BJ (cell line): Measurements from ENCODE around the gene HMCN2. TPM values are rescaled to one million over a fixed set of nuclear protein-coding genes. Genes with fewer than 3 reads are reported as not detected.

ENCODE experiments used
- CTCF ChIA-PET: fragments of 350-600 bp; formaldehyde crosslinking; extraction: SDS; loops from one replicate; lab custom pipeline; 2021; ENCODE audit warnings: antibody characterized with exemption, inconsistent platforms; lab: Yijun Ruan, JAX
- POLR2A ChIA-PET: fragments of 300-600 bp; sonication (Branson Sonifier 250); formaldehyde crosslinking; extraction: SDS; loops from one replicate; lab custom pipeline; 2021; ENCODE audit warnings: antibody characterized with exemption; lab: Charles Lee
- DNase-seq: peaks from one replicate; pipeline ENCODE4 v3.0.0-alpha.2; 2011; ENCODE audit warnings: low read depth
- H3K27me3 ChIP-seq: 2 replicates; pipeline ENCODE4 v1.6.0; 2011; ENCODE audit warnings: low read length; ENCODE audit not compliant: control insufficient read depth, insufficient read depth
- H3K36me3 ChIP-seq: 2 replicates; pipeline ENCODE4 v1.5.1; 2011; ENCODE audit warnings: low read length; ENCODE audit not compliant: control insufficient read depth, insufficient read depth
- H3K4me3 ChIP-seq: 2 replicates; pipeline ENCODE4 v1.5.1; 2011; ENCODE audit warnings: low read depth, mild to moderate bottlenecking, control low read depth, low read length
- CTCF ChIP-seq: IDR thresholded peaks from 2 replicates; pipeline ENCODE4 v1.5.1; 2011; ENCODE audit warnings: low read depth, mild to moderate bottlenecking, control low read depth, inconsistent platforms, low read length, moderate library complexity; ENCODE audit not compliant: insufficient read depth
- polyA plus RNA-seq: library from polyadenylated mRNA; depleted of rRNA; stranded (reverse); fragments of >200 nt; gene quantifications from 2 replicates; pipeline ENCODE4 v1.2.3, GENCODE V29; 2011

HMCN2 gene
- polyA plus RNA-seq, 1 experiment = not detected

DNA sequence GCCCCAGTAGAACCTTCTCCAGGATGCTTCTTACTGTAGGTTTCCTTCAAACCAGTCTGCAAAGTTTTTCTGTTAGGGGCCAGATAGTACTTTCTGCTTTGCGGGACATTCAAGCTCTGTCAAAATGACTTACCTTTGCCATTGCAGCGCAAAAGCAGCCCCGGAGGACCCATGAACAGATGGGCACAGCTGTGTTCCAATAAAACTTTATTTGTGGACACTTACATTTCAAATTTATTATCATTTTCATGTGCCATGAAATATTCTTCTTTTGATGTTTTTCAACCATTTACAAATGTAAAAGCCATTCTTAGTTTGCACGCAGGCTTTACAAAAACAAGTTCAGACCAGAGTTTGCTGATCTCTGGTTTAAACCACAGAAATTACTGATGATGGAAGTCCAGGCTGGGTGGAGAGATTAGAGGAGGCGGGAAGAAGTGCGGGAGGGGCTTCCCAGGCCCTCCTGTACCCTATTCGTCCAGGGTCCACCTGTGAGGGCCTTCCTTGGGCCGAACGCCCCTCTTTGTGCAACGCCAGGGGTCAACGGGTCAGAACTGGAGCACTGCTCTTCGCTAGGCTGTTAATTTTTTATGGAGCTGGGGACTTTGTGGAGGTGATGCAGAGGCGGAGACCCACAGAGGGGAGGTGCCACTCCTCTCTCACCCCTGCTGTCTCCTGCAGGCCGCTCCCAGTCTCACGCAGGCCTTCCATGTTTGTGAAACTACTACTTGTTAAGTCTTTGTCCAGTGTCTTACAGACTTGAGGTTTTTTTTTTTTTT, 171.6 kb downstream of the HMCN2 start:
- H3K4me3 ChIP-seq = no peak overlapping the region
- DNase-seq = no peak
- peaks cover 3% of the 10 kb centered on the region; the same call in 1 of the 2 replicates for H3K27me3 ChIP-seq
- ChIA-PET CTCF (no interaction called here), POLR2A (no interaction called here)
- no peaks in the 10 kb centered on the region for H3K36me3 ChIP-seq
- TF ChIP-seq CTCF = no peak

GRCh38 chr9:130438382-130438981, 172.9 kb downstream of the HMCN2 start:
- POLR2A ChIA-PET = no interaction called here
- CTCF ChIA-PET = no interaction called here
- Histone ChIP-seq H3K36me3 (no peaks in the 10 kb centered on the region), H3K4me3 (no peak overlapping the region), H3K27me3 (peaks cover 3% of the 10 kb centered on the region; the same call in 1 of the 2 replicates)
- TF ChIP-seq CTCF = no peak
- no peak for DNase-seq

DNA sequence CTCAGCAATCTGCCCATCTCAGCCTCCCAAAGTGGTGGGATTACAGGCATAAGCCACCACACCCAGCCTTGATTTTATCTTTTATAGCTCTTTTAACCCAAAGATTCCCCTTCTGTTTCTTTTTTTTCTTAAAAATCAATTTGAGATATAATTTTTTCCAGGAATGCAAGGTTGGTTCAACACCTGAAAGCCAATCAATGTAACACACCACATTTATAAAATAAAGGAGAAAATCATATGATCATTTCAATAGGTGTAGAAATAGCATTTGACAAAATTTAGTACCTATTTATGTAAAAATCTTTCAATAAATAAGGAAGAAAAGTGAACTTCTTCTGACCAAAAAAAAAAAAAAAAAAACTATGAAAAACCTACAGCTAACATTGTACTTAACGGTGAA, 175.5 kb downstream of the HMCN2 start:
- CTCF ChIA-PET = interaction anchor here (0.9 kb wide), 1 partner anchor 9 kb away, joined by 3 read pairs; no protein-coding TSS in a partner anchor
- Histone ChIP-seq H3K27me3 (peaks cover 3% of the 10 kb centered on the region; the same call in 1 of the 2 replicates), H3K4me3 (no peak overlapping the region), H3K36me3 (no peaks in the 10 kb centered on the region)
- no peak for TF ChIP-seq CTCF
- no peak for DNase-seq
- POLR2A ChIA-PET = no interaction called here

DNA sequence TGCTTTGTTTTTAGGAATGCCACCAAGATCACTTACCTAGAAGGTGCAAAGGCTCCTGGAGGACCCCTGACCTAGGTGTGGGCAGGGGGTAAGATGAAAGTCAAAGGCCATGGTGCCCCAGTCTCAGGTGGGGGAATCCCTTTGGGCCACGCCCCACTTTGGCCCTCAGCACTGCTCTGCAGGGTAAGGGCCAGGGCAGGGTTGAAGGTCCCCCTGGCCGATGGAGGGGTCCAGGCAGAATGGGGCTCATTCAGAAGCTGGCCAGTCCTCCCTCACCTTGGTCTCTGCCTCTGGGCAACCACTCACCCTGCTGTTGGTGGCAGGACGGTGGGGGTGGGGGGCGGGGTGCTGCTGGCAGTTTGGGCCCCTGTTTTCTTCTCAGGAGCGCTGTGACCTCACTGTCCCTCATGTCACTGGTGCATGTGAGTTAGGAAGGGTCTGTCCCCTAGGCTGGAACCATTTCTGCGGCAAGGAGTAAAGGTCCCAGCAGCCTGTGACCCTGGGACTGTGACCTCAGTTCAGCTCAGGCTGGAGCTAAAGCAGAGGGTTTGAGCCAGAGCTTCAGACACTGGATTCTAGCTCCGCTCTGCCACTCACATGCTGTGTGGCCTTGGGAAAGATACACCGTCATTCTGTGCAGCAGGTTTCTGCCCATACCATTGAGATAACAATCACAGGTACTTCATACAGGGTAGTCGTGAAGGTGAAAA, 177.3 kb downstream of the HMCN2 start:
- POLR2A ChIA-PET = no interaction called here
- CTCF ChIA-PET = no interaction called here

More for the DNA sequence above, 177.3 kb downstream of the HMCN2 start:
- Histone ChIP-seq H3K27me3 (no peaks in the 10 kb centered on the region; the same call in 1 of the 2 replicates), H3K4me3 (no peak overlapping the region), H3K36me3 (no peaks in the 10 kb centered on the region)
- no peak for TF ChIP-seq CTCF
- no peak for DNase-seq
